GM18909 (cell line): ENCODE measurements around the gene CDC42EP5.
"Not testable (repeated sequence)": the region's sequence is repeated elsewhere in the genome, so short reads cannot be mapped to it uniquely, and the experiment has no call there.

Source experiments
- ATAC-seq: cut with Tn5 transposase; IDR thresholded peaks from one replicate; pipeline ENCODE4 v1.9.1; 2021; ENCODE audit warnings: mild to moderate bottlenecking; ENCODE audit not compliant: unreplicated experiment, poor library complexity

CDC42EP5 gene

DNA sequence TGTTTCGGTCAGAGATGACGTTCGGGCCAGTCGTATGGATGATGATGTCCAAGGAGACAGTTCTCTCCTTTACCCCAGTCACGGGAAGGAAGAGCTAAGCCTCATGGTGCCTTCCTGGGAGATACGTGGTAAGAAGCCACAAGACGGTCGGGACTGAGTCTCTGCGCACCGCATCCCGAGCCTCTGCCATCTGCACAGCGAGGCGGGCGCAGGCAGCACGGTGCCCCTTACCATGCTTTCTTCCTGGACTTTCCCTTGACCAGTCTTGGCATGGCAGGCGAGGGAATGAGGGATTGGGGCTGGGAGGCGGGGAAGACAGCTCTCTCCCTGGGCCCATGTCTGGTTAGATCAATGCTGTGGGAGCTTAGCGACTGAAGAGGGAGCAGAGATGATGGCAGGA lies 19.5 kb upstream of the CDC42EP5 start:
- ATAC-seq, result no peak

GRCh38 chr19:54489766-54490165 lies 16.7 kb upstream of the CDC42EP5 start:
- ATAC-seq, result no peak

- no peak for ATAC-seq
Observed at GRCh38 chr19:54489341-54489740, 16.2 kb upstream of the CDC42EP5 start.

DNA sequence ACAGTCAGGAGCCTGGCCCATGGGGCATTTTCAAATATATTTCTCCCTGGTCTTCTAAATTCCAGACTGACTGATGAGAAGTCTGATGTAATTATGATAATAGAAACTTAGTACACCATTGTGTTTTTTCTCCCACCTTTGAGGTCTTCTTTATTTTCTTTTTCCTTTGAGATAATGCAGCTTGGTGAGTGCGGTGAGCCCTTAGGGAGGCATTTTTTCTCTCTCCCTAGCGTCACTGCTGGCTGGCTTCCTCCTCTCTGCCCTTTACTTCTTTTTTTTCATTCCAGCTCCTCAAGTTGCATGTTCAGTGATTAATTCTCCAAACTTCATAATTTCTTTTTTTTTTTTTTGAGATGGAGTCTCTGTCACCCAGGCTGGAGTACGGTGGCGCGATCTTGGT lies 12.8 kb upstream of the CDC42EP5 start:
- ATAC-seq, result no peak

- ATAC-seq, result no peak
Observed at GRCh38 chr19:54484451-54484850, 11.4 kb upstream of the CDC42EP5 start.

- no peak for ATAC-seq
Observed at GRCh38 chr19:54482889-54483288, 9.8 kb upstream of the CDC42EP5 start.

DNA sequence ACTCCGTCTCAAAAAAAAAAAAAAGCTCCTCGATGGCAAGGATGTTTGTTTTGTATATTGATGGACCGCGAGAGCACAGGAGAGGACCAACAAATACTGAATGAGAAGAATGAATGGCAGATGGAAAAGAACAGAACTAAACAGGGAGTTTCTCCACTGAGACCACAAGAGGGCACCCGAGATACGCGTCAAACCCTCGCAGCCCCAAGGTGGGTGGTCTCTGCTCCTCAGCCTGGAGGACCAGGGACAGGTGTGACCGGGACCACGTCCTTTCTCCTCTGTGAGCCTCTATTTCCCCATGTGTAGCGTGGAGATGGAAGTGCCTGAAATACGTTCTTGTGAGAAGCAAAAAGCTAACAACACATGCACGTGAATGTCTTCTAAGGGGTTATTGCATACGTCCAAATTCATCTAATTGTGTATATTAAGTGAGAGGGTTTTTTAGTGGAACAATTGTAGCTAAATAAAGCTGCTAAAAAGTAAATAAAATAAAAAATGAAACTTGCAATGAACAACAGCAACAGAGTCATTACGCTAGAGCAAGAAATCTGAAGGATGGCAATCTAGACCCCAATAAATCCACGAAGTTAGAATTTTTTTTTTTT lies 8.3 kb upstream of the CDC42EP5 start:
- no peak for ATAC-seq

DNA sequence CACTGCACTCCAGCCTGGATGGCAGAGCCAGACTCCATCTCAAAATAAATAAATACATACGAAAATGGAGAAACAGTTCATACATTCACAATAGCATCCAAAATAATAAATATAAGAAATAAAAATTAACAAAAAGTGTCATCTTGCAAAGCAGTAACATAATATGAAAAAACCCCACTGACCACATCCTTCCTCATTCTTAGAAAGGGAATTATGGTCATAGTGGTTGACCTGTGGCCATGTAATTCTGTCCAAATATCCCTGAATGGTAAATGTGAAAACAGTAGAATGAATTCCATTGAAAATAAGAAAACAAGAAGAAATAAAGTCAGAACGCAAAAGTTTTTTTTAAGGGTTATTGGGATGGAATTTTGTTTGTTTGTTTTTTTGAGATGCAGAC lies 7.0 kb upstream of the CDC42EP5 start:
- ATAC-seq, result no peak

- ATAC-seq, result no peak
Observed at GRCh38 chr19:54478677-54479266, 5.7 kb upstream of the CDC42EP5 start.

- no peak for ATAC-seq
Observed at GRCh38 chr19:54477650-54478049, 4.6 kb upstream of the CDC42EP5 start.

- ATAC-seq, result no peak
Observed at GRCh38 chr19:54475706-54476105, 2.6 kb upstream of the CDC42EP5 start.

- ATAC-seq, result no peak
Observed at GRCh38 chr19:54473892-54474372, 836 bp upstream of the CDC42EP5 start.

GRCh38 chr19:54470991-54471782 lies 1.9 kb downstream of the CDC42EP5 start:
- no peak for ATAC-seq

DNA sequence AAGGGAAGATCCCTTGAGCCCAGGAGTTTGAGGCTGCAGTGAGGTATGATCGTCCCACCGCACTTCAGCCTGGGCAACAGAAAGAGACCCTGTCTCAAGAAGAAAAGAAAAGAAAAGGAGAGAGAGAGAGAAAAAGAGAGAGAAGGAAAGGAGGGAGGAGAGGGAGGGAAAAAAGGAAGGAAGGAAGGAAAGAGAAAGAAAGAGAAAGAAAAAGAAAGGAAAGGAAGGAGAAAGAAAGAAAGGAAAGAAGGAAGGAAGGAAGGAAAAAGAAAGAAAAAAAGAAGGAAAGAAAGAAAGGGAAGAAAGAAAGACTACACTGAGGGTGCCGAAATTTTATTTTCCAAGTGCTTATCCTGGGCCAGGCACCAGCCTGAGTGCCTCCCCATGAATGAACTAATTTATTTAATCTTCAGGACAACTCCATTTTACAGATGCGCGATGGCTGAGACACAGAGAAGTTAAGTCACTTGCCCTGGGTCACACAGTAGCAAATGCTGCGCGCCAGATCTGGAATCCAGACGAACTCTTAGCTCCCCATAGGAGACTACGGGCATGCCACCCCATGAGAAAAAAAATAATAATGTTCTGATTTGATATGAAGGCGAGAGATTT lies 2.7 kb downstream of the CDC42EP5 start:
- no peak for ATAC-seq

DNA sequence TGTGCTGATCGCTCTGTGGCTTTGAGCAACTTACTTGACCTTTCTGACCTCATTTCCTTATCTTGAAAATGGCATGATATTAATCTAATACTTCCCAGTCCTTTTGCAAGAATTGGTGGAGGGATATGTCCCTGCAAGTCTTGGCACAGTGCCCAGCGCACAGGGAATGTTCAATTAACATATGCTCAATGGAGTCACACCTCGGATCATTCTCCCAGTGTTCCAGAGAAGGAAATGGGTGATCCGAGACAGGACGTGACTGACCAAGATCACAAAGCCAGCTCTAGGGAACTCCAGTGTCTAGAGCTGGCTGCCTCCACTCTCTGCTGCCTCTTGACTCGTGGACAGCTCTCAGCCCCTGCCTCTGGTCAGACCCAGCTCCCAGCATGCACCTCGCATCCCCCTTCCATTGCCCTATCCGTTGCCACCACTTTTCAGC lies 3.6 kb downstream of the CDC42EP5 start:
- no peak for ATAC-seq

DNA sequence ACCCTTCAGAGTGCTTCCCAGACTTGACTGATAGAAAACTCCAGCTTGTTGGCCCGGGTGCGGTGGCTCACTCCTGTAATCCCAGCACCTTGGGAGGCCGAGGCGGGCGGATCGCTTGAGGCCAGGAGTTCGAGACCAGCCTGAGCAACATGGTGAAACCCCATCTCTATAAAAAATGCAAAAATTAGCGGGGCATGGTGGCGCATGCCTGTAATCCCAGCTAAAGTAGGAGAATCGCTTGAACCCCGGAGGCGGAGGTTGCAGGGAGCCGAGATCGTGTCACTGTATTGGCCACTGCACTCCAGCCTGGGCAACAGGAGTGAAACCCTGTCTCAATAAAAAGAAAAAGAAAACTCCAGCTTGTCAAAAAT lies 7.0 kb downstream of the CDC42EP5 start:
- not testable (repeated sequence) for ATAC-seq

GRCh38 chr19:54465426-54466109 lies 7.5 kb downstream of the CDC42EP5 start:
- no peak for ATAC-seq

DNA sequence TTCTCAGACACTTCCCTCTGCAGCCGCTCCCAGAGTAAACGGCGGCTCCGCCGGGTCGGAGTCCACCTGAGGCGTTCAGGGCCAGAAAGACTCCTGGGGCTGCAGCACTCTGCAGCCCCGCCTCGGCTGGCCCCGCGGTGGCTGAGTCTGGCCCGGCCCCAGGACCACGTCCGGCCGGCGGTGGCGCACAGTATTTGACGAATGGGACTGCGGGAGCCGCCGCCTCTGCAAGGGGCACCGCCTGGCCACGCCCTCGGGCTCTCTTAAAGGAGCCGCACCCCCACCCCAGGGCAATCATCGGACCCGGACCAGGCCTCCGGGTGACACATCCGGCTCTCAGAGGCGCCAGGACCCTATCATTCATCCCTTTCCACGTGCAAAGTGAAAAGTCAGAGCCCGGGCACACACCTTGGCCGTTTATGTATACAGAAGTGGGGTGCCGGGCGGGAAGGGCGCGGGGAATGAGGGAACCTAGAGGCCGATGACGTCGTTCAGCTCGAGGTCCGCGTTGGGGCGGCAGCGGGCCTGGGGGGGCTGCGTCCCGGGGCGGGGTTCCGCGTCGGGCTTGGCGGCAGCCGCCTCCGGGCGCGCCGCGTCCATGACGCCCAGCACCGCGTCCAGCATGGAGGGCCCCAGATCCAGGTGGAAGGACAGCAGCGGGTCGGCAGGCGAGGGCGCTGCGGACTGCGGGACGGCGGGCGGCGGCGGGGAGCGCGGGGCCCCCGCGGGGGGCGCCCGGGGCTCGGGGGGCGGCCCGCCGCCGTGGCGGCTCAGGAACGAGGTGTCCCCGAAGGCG lies 8.3 kb downstream of the CDC42EP5 start:
- ATAC-seq, result peak; percentile 54

- peak; percentile 42 for ATAC-seq
Observed at GRCh38 chr19:54464044-54464629, 9.0 kb downstream of the CDC42EP5 start.
